ENCODE measurements around the gene ZDHHC21.

ZDHHC21 gene

GRCh38 chr9:14585730-14586473 lies 107.3 kb downstream of the ZDHHC21 start:
- no peaks in the 10 kb centered on the region for H3K9me3 ChIP-seq (ENCODE audit: control insufficient read depth, low read length)
- no peaks in the 10 kb centered on the region for H3K27me3 ChIP-seq (ENCODE audit: control insufficient read depth, insufficient read depth, low read length)
- H3K4me3 ChIP-seq (ENCODE audit: low read length): no peak overlapping the region
- H3K9ac ChIP-seq (ENCODE audit: low read length): no peak overlapping the region
- no peaks in the 10 kb centered on the region for H3K4me1 ChIP-seq (ENCODE audit: control insufficient read depth, insufficient read depth, low read length)
- H3K36me3 ChIP-seq (ENCODE audit: control insufficient read depth, insufficient read depth, low read length): no peaks in the 10 kb centered on the region

- Histone ChIP-seq H3K4me1 (ENCODE audit: control insufficient read depth, insufficient read depth, low read length) (no peaks in the 10 kb centered on the region), H3K27me3 (ENCODE audit: control insufficient read depth, insufficient read depth, low read length) (no peaks in the 10 kb centered on the region), H3K4me3 (ENCODE audit: low read length) (no peak overlapping the region), H3K9me3 (ENCODE audit: control insufficient read depth, low read length) (no peaks in the 10 kb centered on the region), H3K36me3 (ENCODE audit: control insufficient read depth, insufficient read depth, low read length) (no peaks in the 10 kb centered on the region), H3K9ac (ENCODE audit: low read length) (no peak overlapping the region)
Measured at GRCh38 chr9:14584571-14584970, 108.7 kb downstream of the ZDHHC21 start.

DNA sequence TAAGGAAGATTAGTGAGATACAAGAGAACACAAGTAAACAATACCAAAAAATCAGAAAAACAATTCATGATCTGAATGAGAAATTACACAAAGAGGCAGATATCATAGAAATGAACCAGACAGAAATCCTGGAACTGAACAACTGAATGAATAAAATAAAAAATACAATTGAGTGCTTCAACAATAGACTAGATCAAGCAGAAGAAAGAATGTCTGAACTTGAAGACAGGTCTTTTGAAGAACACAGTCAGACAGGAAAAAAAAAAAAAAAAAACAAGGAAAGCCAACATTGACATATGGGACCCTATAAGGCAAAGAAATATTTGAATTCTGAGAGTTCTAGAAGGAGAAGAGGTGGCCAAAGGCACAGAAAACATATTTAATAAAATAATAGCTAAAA lies 115.2 kb downstream of the ZDHHC21 start:
- Histone ChIP-seq H3K9me3 (ENCODE audit: control insufficient read depth, low read length) (no peaks in the 10 kb centered on the region), H3K36me3 (ENCODE audit: control insufficient read depth, insufficient read depth, low read length) (no peaks in the 10 kb centered on the region), H3K4me3 (ENCODE audit: low read length) (no peak overlapping the region), H3K9ac (ENCODE audit: low read length) (no peak overlapping the region), H3K4me1 (ENCODE audit: control insufficient read depth, insufficient read depth, low read length) (no peaks in the 10 kb centered on the region), H3K27me3 (ENCODE audit: control insufficient read depth, insufficient read depth, low read length) (no peaks in the 10 kb centered on the region)

DNA sequence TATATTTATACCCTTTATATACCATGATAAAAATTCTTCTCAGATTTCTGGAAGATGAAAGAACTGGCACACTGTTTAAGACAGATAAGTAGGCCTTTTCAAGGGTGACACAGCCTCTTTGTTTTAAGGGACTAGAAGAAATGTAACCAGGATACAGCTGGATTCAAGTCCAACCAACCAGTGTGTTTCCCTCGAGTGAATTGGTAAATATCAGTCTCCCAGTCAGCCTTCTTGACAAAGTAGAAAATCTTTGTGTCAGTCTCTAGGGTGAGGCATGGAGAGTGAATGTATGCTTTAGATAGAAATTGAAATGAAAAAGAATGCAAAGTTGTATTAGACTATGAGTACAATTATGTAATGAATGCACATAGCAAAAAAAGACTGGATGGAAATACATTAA lies 119.1 kb downstream of the ZDHHC21 start:
- H3K9me3 ChIP-seq (ENCODE audit: control insufficient read depth, low read length): no peaks in the 10 kb centered on the region
- no peak overlapping the region for H3K4me3 ChIP-seq (ENCODE audit: low read length)
- H3K4me1 ChIP-seq (ENCODE audit: control insufficient read depth, insufficient read depth, low read length): no peaks in the 10 kb centered on the region
- no peaks in the 10 kb centered on the region for H3K27me3 ChIP-seq (ENCODE audit: control insufficient read depth, insufficient read depth, low read length)
- no peak overlapping the region for H3K9ac ChIP-seq (ENCODE audit: low read length)
- no peaks in the 10 kb centered on the region for H3K36me3 ChIP-seq (ENCODE audit: control insufficient read depth, insufficient read depth, low read length)

- Histone ChIP-seq H3K4me3 (ENCODE audit: low read length) (no peak overlapping the region), H3K4me1 (ENCODE audit: control insufficient read depth, insufficient read depth, low read length) (no peaks in the 10 kb centered on the region), H3K9ac (ENCODE audit: low read length) (no peak overlapping the region), H3K36me3 (ENCODE audit: control insufficient read depth, insufficient read depth, low read length) (no peaks in the 10 kb centered on the region), H3K27me3 (ENCODE audit: control insufficient read depth, insufficient read depth, low read length) (no peaks in the 10 kb centered on the region), H3K9me3 (ENCODE audit: control insufficient read depth, low read length) (no peaks in the 10 kb centered on the region)
Measured at GRCh38 chr9:14573319-14573718, 119.9 kb downstream of the ZDHHC21 start.

- Histone ChIP-seq H3K4me1 (ENCODE audit: control insufficient read depth, insufficient read depth, low read length) (no peaks in the 10 kb centered on the region), H3K27me3 (ENCODE audit: control insufficient read depth, insufficient read depth, low read length) (no peaks in the 10 kb centered on the region), H3K9me3 (ENCODE audit: control insufficient read depth, low read length) (no peaks in the 10 kb centered on the region), H3K9ac (ENCODE audit: low read length) (no peak overlapping the region), H3K36me3 (ENCODE audit: control insufficient read depth, insufficient read depth, low read length) (no peaks in the 10 kb centered on the region), H3K4me3 (ENCODE audit: low read length) (no peak overlapping the region)
Measured at GRCh38 chr9:14565352-14566016, 127.7 kb downstream of the ZDHHC21 start.

- H3K4me3 ChIP-seq (ENCODE audit: low read length): no peak overlapping the region
- no peaks in the 10 kb centered on the region for H3K9me3 ChIP-seq (ENCODE audit: control insufficient read depth, low read length)
- no peaks in the 10 kb centered on the region for H3K4me1 ChIP-seq (ENCODE audit: control insufficient read depth, insufficient read depth, low read length)
- no peaks in the 10 kb centered on the region for H3K27me3 ChIP-seq (ENCODE audit: control insufficient read depth, insufficient read depth, low read length)
- H3K9ac ChIP-seq (ENCODE audit: low read length): no peak overlapping the region
- H3K36me3 ChIP-seq (ENCODE audit: control insufficient read depth, insufficient read depth, low read length): no peaks in the 10 kb centered on the region
Measured at GRCh38 chr9:14563902-14564624, 129.2 kb downstream of the ZDHHC21 start.

DNA sequence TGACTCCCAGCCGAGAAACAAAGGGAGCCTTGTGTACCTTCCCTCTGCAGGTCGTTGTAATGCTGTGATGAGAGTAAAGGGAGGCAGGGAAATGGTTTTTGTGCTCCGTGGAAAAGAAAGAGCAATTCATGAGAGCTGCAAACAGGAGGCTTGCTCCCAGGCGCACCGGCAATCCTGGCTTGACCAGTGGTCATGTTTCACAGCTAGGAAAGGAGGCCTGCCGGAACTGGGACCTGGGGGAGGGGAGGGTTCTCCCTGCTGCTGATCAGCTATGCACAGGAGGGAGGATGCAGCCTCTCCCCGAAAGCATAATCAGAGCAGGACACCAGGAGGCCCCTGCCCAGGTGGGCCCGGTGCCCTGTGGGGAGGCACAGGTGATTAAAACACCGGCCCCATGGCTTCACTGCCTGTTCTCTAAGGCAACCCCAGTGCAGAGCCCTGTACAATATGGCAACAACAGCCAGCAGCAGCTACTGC lies 131.3 kb downstream of the ZDHHC21 start:
- H3K4me3 ChIP-seq (ENCODE audit: low read length): no peak overlapping the region
- no peaks in the 10 kb centered on the region for H3K4me1 ChIP-seq (ENCODE audit: control insufficient read depth, insufficient read depth, low read length)
- no peaks in the 10 kb centered on the region for H3K9me3 ChIP-seq (ENCODE audit: control insufficient read depth, low read length)
- no peaks in the 10 kb centered on the region for H3K36me3 ChIP-seq (ENCODE audit: control insufficient read depth, insufficient read depth, low read length)
- H3K27me3 ChIP-seq (ENCODE audit: control insufficient read depth, insufficient read depth, low read length): no peaks in the 10 kb centered on the region
- H3K9ac ChIP-seq (ENCODE audit: low read length): no peak overlapping the region

Data from mucosa of stomach (tissue), 1 donor.